Measurements from ENCODE around the gene GTF2H1.

GTF2H1 gene

GRCh38 chr11:18308242-18308641 lies 14.1 kb upstream of the GTF2H1 start:
- H2BK15ac ChIP-seq (replicated peaks; ENCODE audit: low read depth) = no peak overlapping the region

GRCh38 chr11:18309691-18310090 lies 12.7 kb upstream of the GTF2H1 start:
- no peaks in the 10 kb centered on the region for H3K4me1 ChIP-seq (ENCODE audit: control insufficient read depth, low read depth, low read length)
- H3K36me3 ChIP-seq (ENCODE audit: control insufficient read depth, insufficient read depth, low read length) = peaks cover 5% of the 10 kb centered on the region
- H3K4me3 ChIP-seq (ENCODE audit: low read length) = no peak overlapping the region
- H3K56ac ChIP-seq (ENCODE audit: low read length) = no peak overlapping the region
- no peak overlapping the region for H2BK15ac ChIP-seq (replicated peaks; ENCODE audit: low read depth)
- H4K8ac ChIP-seq (ENCODE audit: low read depth, low read length) = no peak overlapping the region
- no peak overlapping the region for H3K9ac ChIP-seq (ENCODE audit: low read length)
- H3K4me2 ChIP-seq (ENCODE audit: low read length) = no peak overlapping the region
- no peak overlapping the region for H3K4ac ChIP-seq (ENCODE audit: low read depth, low read length)
- WGBS (ENCODE audit: extremely low coverage, insufficient coverage, low lambda C conversion rate) = no CpG with 5 or more reads among the region's 5 CpGs
- no peak overlapping the region for H2AK5ac ChIP-seq (ENCODE audit: low read length)
- H3K23ac ChIP-seq (ENCODE audit: low read length) = no peak overlapping the region
- no peaks in the 10 kb centered on the region for H3K79me2 ChIP-seq (ENCODE audit: control insufficient read depth, insufficient read depth, low read length)
- H3K18ac ChIP-seq (ENCODE audit: low read length) = no peak overlapping the region
- no peaks in the 10 kb centered on the region for H3K27me3 ChIP-seq (ENCODE audit: insufficient read depth, low read length, poor library complexity)
- H3K79me1 ChIP-seq (ENCODE audit: low read length) = no peaks in the 10 kb centered on the region
- no peak overlapping the region for H3K27ac ChIP-seq (ENCODE audit: low read depth, low read length)
- H2BK120ac ChIP-seq (ENCODE audit: low read depth, low read length) = no peak overlapping the region
- no peak overlapping the region for H4K5ac ChIP-seq (ENCODE audit: low read length)
- H2BK5ac ChIP-seq (ENCODE audit: low read length) = no peak overlapping the region
- DNase-seq = no peak

More at GRCh38 chr11:18308242-18308641, 14.1 kb upstream of the GTF2H1 start:
- Histone ChIP-seq H3K4me1 (ENCODE audit: control insufficient read depth, low read depth, low read length) (no peaks in the 10 kb centered on the region), H3K79me1 (ENCODE audit: low read length) (no peaks in the 10 kb centered on the region), H2BK5ac (ENCODE audit: low read length) (no peak overlapping the region), H2BK120ac (ENCODE audit: low read depth, low read length) (no peak overlapping the region), H3K79me2 (ENCODE audit: control insufficient read depth, insufficient read depth, low read length) (no peaks in the 10 kb centered on the region), H3K4ac (ENCODE audit: low read depth, low read length) (no peak overlapping the region), H4K8ac (ENCODE audit: low read depth, low read length) (no peak overlapping the region), H4K5ac (ENCODE audit: low read length) (no peak overlapping the region), H3K23ac (ENCODE audit: low read length) (no peak overlapping the region), H3K18ac (ENCODE audit: low read length) (no peak overlapping the region), H3K27ac (ENCODE audit: low read depth, low read length) (no peak overlapping the region), H3K56ac (ENCODE audit: low read length) (no peak overlapping the region), H3K4me2 (ENCODE audit: low read length) (no peak overlapping the region), H3K36me3 (ENCODE audit: control insufficient read depth, insufficient read depth, low read length) (peaks cover 5% of the 10 kb centered on the region), H3K27me3 (ENCODE audit: insufficient read depth, low read length, poor library complexity) (no peaks in the 10 kb centered on the region), H3K4me3 (ENCODE audit: low read length) (no peak overlapping the region), H3K9ac (ENCODE audit: low read length) (no peak overlapping the region), H2AK5ac (ENCODE audit: low read length) (no peak overlapping the region)
- DNase-seq = no peak
- no CpG with 5 or more reads among the region's 2 CpGs for WGBS (ENCODE audit: extremely low coverage, insufficient coverage, low lambda C conversion rate)

GRCh38 chr11:18310800-18311340 lies 11.5 kb upstream of the GTF2H1 start:
- no CpG with 5 or more reads among the region's 6 CpGs for WGBS (ENCODE audit: extremely low coverage, insufficient coverage, low lambda C conversion rate)

GRCh38 chr11:18312012-18312411 lies 10.4 kb upstream of the GTF2H1 start:
- no peak overlapping the region for H3K4me3 ChIP-seq (ENCODE audit: low read length)

More at GRCh38 chr11:18310800-18311340, 11.5 kb upstream of the GTF2H1 start:
- Histone ChIP-seq H3K79me2 (ENCODE audit: control insufficient read depth, insufficient read depth, low read length) (peaks cover 3% of the 10 kb centered on the region), H3K56ac (ENCODE audit: low read length) (no peak overlapping the region), H2BK15ac (replicated peaks; ENCODE audit: low read depth) (no peak overlapping the region), H3K4me1 (ENCODE audit: control insufficient read depth, low read depth, low read length) (no peaks in the 10 kb centered on the region), H2BK5ac (ENCODE audit: low read length) (no peak overlapping the region), H3K4me2 (ENCODE audit: low read length) (no peak overlapping the region), H4K8ac (ENCODE audit: low read depth, low read length) (no peak overlapping the region), H4K5ac (ENCODE audit: low read length) (no peak overlapping the region), H3K4ac (ENCODE audit: low read depth, low read length) (no peak overlapping the region), H3K27ac (ENCODE audit: low read depth, low read length) (no peak overlapping the region), H3K4me3 (ENCODE audit: low read length) (no peak overlapping the region), H3K36me3 (ENCODE audit: control insufficient read depth, insufficient read depth, low read length) (peaks cover 5% of the 10 kb centered on the region), H3K27me3 (ENCODE audit: insufficient read depth, low read length, poor library complexity) (no peaks in the 10 kb centered on the region), H2AK5ac (ENCODE audit: low read length) (no peak overlapping the region), H3K23ac (ENCODE audit: low read length) (no peak overlapping the region), H3K79me1 (ENCODE audit: low read length) (peaks cover 4% of the 10 kb centered on the region), H3K9ac (ENCODE audit: low read length) (no peak overlapping the region), H3K18ac (ENCODE audit: low read length) (no peak overlapping the region), H2BK120ac (ENCODE audit: low read depth, low read length) (no peak overlapping the region)
- no peak for DNase-seq

GRCh38 chr11:18312663-18313420 lies 9.5 kb upstream of the GTF2H1 start:
- Histone ChIP-seq H3K79me2 (ENCODE audit: control insufficient read depth, insufficient read depth, low read length) (peaks cover 6% of the 10 kb centered on the region), H2BK120ac (ENCODE audit: low read depth, low read length) (no peak overlapping the region), H3K27me3 (ENCODE audit: insufficient read depth, low read length, poor library complexity) (no peaks in the 10 kb centered on the region), H2AK5ac (ENCODE audit: low read length) (no peak overlapping the region), H4K8ac (ENCODE audit: low read depth, low read length) (no peak overlapping the region), H3K4me1 (ENCODE audit: control insufficient read depth, low read depth, low read length) (no peaks in the 10 kb centered on the region), H3K36me3 (ENCODE audit: control insufficient read depth, insufficient read depth, low read length) (peaks cover 5% of the 10 kb centered on the region), H3K18ac (ENCODE audit: low read length) (no peak overlapping the region), H4K5ac (ENCODE audit: low read length) (no peak overlapping the region), H3K79me1 (ENCODE audit: low read length) (peaks cover 6% of the 10 kb centered on the region), H2BK5ac (ENCODE audit: low read length) (no peak overlapping the region), H3K4me2 (ENCODE audit: low read length) (no peak overlapping the region), H3K56ac (ENCODE audit: low read length) (no peak overlapping the region), H3K4ac (ENCODE audit: low read depth, low read length) (no peak overlapping the region), H3K4me3 (ENCODE audit: low read length) (no peak overlapping the region), H2BK15ac (replicated peaks; ENCODE audit: low read depth) (no peak overlapping the region), H3K27ac (ENCODE audit: low read depth, low read length) (no peak overlapping the region), H3K23ac (ENCODE audit: low read length) (no peak overlapping the region), H3K9ac (ENCODE audit: low read length) (no peak overlapping the region)
- no CpG with 5 or more reads among the region's 2 CpGs for WGBS (ENCODE audit: extremely low coverage, insufficient coverage, low lambda C conversion rate)
- no peak for DNase-seq

More at GRCh38 chr11:18312012-18312411, 10.4 kb upstream of the GTF2H1 start:
- no peak overlapping the region for H3K56ac ChIP-seq (ENCODE audit: low read length)
- no peaks in the 10 kb centered on the region for H3K27me3 ChIP-seq (ENCODE audit: insufficient read depth, low read length, poor library complexity)
- H3K9ac ChIP-seq (ENCODE audit: low read length) = no peak overlapping the region
- H3K4me1 ChIP-seq (ENCODE audit: control insufficient read depth, low read depth, low read length) = no peaks in the 10 kb centered on the region
- no peak overlapping the region for H2BK5ac ChIP-seq (ENCODE audit: low read length)
- H4K5ac ChIP-seq (ENCODE audit: low read length) = no peak overlapping the region
- no peak for DNase-seq
- H2AK5ac ChIP-seq (ENCODE audit: low read length) = no peak overlapping the region
- no peak overlapping the region for H2BK120ac ChIP-seq (ENCODE audit: low read depth, low read length)
- no peak overlapping the region for H3K4me2 ChIP-seq (ENCODE audit: low read length)
- H3K4ac ChIP-seq (ENCODE audit: low read depth, low read length) = no peak overlapping the region
- WGBS (ENCODE audit: extremely low coverage, insufficient coverage, low lambda C conversion rate) = no CpG with 5 or more reads among the region's 3 CpGs
- H2BK15ac ChIP-seq (replicated peaks; ENCODE audit: low read depth) = no peak overlapping the region
- H3K36me3 ChIP-seq (ENCODE audit: control insufficient read depth, insufficient read depth, low read length) = peaks cover 5% of the 10 kb centered on the region
- no peak overlapping the region for H3K23ac ChIP-seq (ENCODE audit: low read length)
- H3K18ac ChIP-seq (ENCODE audit: low read length) = no peak overlapping the region
- H3K79me2 ChIP-seq (ENCODE audit: control insufficient read depth, insufficient read depth, low read length) = peaks cover 3% of the 10 kb centered on the region
- H3K27ac ChIP-seq (ENCODE audit: low read depth, low read length) = no peak overlapping the region
- H3K79me1 ChIP-seq (ENCODE audit: low read length) = peaks cover 6% of the 10 kb centered on the region
- no peak overlapping the region for H4K8ac ChIP-seq (ENCODE audit: low read depth, low read length)

Measured in mesendoderm (in vitro differentiated cells).